HG03060 (cell line): Measurements from ENCODE around the gene HDDC2.

Experiments
- ATAC-seq: cut with Tn5 transposase; IDR thresholded peaks from one replicate; pipeline ENCODE4 v1.9.1; 2021; ENCODE audit warnings: low read depth, moderate number of reproducible peaks; ENCODE audit not compliant: unreplicated experiment

Gene HDDC2

GRCh38 chr6:125245109-125245508 is 56.7 kb downstream of the HDDC2 start:
- no peak for ATAC-seq

GRCh38 chr6:125237764-125238163 is 64.0 kb downstream of the HDDC2 start:
- no peak for ATAC-seq

GRCh38 chr6:125236536-125237327 is 65.0 kb downstream of the HDDC2 start:
- no peak for ATAC-seq

- no peak for ATAC-seq
These were observed 68.6 kb downstream of the HDDC2 start for GRCh38 chr6:125233202-125233601.

DNA sequence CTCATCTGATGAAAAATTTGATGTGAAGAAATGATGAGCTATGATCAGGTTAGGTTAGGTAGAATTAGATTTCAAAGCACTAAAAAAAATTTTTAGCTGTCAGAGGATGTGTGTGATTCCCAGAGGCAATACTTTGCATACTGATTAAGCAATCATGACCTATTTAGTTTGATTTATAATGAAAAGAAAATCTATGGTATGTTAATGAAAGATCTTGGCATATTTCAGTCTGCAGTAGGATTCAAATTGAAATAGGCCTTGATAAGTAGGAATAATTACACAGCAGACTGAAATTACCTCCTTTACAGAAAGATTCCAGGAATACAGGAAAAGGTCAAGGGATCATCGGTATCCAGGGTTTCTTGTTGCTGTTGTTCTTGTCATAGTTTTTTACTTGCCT is 69.3 kb downstream of the HDDC2 start:
- ATAC-seq: no peak

DNA sequence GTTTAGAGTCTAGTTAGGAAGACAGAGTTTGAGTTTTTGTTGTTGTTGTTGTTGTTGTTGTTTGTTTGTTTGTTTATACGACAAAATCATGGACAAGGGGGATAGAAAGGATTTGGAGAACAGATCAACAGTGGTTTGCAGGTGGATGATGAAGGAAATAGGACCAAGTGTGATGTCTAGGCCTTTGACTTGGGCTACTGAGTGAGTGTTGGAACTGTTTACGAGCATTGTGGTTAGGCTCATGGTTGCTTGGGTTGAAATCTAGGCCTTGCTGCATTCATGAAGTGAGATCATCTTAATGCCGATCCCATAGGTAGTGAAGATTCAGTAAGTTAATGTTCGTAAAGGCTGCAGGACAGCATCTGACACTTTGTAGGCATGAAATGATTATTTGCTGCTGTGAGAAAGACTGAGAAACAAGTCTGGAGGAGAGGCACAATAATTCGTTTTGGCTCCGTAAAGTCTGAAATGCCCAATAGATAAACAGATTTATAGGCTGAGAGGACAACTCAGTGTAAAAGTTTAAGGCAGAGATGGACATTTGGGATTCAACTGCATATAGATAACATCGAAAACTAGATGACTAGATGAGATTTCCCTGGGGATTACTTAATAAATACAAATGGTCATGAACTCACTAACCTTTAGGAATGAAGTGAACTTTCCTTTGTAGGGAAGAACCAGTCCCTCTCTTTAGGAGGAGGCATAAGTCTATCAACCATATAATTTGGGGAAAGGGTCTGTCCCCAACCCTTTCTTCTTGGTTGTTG is 70.0 kb downstream of the HDDC2 start:
- no peak for ATAC-seq

DNA sequence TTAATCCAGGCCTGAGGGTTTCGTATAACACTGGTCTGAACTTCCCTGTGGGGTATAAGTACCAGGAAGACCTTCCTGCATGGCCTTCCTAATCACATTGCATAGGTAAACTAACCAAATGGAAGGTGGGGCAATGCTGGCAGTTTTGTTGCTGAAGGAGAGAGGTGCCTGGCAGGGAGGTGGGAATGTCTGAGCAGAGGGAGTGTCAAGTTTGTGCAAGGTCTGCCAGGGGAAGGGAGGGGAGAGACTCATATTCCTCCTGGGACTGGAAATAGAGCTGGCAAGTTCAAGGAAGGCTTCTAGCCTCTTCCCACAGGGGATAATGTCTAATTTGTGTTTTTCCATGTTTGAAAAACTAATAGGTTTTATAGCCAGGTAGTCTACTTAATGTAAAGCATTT is 70.6 kb downstream of the HDDC2 start:
- ATAC-seq: no peak

- ATAC-seq: no peak
These were observed 71.1 kb downstream of the HDDC2 start for GRCh38 chr6:125230674-125231073.

DNA sequence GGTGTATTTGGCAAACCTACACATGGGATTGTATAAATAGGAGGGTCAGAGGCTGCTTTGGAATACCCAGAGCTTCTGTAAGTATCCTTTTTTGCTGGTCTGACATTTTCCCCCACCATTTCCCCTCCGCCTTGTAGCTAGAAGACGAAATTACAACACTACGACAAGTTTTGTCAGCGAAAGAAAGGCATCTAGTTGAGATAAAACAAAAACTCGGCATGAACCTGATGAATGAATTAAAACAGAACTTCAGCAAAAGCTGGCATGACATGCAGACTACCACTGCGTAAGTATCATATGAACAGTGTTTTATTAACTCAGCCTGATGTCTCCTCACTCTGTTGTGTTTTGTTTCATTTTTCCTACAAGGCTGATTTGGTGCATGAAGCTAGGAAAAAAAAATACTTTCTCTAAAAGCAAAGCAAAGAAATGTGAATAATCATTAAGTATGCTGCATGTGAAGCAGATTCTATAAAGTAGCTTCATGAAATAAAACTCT is 72.7 kb downstream of the HDDC2 start:
- ATAC-seq: no peak

DNA sequence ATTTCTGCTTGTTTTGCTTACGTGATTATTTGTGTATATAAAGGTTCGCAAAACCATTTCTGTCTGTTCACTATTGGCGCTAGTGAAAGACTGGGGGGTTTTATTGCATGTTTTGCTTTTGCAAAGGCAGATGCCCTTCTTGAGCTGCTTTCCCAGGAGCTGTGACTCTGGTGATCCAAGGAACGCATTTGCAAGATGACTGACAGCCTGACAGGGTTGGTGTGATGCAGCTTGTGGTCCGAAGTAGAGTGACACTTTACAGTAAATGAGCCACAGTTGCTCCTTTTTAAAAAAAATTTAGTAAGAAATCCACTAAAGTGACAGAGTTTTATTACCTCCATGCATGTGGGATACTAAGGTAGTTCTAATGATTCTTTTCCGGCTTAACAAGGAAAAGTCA is 74.5 kb downstream of the HDDC2 start:
- ATAC-seq: no peak
